H1 (cell line): ENCODE measurements around the gene PLAU. TPM values are rescaled to one million over a fixed set of nuclear protein-coding genes. Genes with fewer than 3 reads are reported as not detected.

Source experiments
- CEBPB ChIP-seq: IDR thresholded peaks from 2 replicates; pipeline ENCODE4 v1.6.1; 2012; ENCODE audit warnings: low read depth, low read length
- CTBP2 ChIP-seq: IDR thresholded peaks from 2 replicates; pipeline ENCODE4 v1.7.0; 2011; ENCODE audit warnings: borderline replicate concordance, mild to moderate bottlenecking, moderate library complexity, mixed read lengths, low read length; ENCODE audit not compliant: insufficient read depth, insufficient read length
- GABPA ChIP-seq: IDR thresholded peaks from 2 replicates; pipeline ENCODE4 v1.6.1; 2011; ENCODE audit warnings: mild to moderate bottlenecking, low read length, moderate library complexity, borderline replicate concordance; ENCODE audit not compliant: insufficient read depth
- KDM4A ChIP-seq: IDR thresholded peaks from one replicate; pipeline ENCODE4 v1.7.1; 2012; ENCODE audit warnings: low read depth, mild to moderate bottlenecking, moderate library complexity, low read length, inconsistent platforms; ENCODE audit not compliant: severe bottlenecking
- RAD21 ChIP-seq, 2 experiments: IDR thresholded peaks in 1 of 2; conservative IDR thresholded peaks in 1 of 2; 2 replicates each; pipeline ENCODE4 v1.6.1; 2011; ENCODE audit warnings: low read depth in 2 of 2, low read length in 2 of 2, improper control_type of control experiment in 1 of 2, inconsistent platforms in 1 of 2, mild to moderate bottlenecking in 1 of 2, moderate library complexity in 1 of 2
- SAP30 ChIP-seq: fragments of 300-600 bp; sonication (generic); IDR thresholded peaks from 2 replicates; pipeline ENCODE4 v1.7.1; 2012; ENCODE audit warnings: low read length, moderate library complexity, mild to moderate bottlenecking, inconsistent platforms; ENCODE audit not compliant: insufficient read depth, insufficient replicate concordance
- polyA plus RNA-seq, 7 experiments: library from polyadenylated mRNA; depleted of rRNA in 3 of 7; stranded (reverse) in 5 of 7; unstranded in 2 of 7; fragments of >200 nt in 5 of 7; fragments of 200-250 nt in 2 of 7; gene quantifications; 1 replicate in 5 of 7; 2 replicates in 1 of 7; 4 replicates in 1 of 7; pipeline versions ENCODE4 v1.2.1 to v1.2.3, GENCODE V29; 2011 to 2013; ENCODE audit warnings: missing spikeins in 2 of 7, mixed read lengths in 2 of 7
- total RNA-seq: library from RNA; stranded (reverse); fragmentation: NEBNext Ultra II Directional; extraction: Animal tissue kit (Norgen Biotek cat#: 25700); gene quantifications from 2 replicates; pipeline ENCODE4 v1.2.1, GENCODE V29; 2021
- TF ChIP-seq, protein P1 (sequence below): IDR thresholded peaks from 2 replicates; pipeline ENCODE4 v1.6.1; 2012; ENCODE audit warnings: inconsistent platforms
- TF ChIP-seq, protein P2 (sequence below): IDR thresholded peaks from 2 replicates; pipeline ENCODE4 v1.6.1; 2012; ENCODE audit warnings: low read length, inconsistent platforms

Gene PLAU
- total and polyA plus RNA-seq, 2 of the 8 experiments (the other 6 are each of a cell fraction or from before 2014, with no cell fraction given): 16.2 to 26.1 TPM

DNA sequence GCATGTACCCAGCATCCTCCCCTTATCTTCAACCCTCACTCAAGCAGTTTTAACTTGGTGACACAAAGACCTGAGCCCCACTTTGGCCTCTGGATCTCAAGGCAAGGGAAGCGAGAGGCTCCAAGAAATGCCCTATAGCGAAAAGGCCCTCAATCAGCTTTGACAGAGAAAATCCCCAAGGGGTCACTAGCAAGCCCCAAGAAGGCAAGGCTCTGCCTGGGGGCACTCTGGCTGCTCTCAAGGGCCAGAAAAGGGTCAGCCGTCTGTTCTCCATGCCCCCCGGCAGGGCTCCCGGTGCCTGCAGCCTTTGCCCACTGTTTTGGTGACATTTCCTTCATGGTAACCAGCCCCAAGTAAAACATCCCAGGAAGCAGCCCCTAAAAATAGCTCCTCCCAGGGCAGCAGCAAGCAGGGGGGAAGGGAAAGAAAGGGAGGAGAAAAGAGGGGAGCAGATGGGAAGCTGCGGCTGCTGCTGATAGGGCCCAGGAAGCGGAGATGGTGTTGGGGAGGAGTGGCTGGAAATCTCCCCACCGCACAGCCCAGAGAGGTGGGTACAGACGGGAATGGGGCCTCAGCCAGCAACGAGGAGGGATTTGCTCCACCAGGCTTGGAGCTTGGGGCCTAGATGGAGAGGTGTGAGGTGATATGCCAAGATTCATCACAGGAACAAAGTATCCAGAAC lies 43.7 kb upstream of the PLAU start (continued):
- TF ChIP-seq GABPA: no peak
- TF ChIP-seq SAP30: no peak
- TF ChIP-seq RAD21 (IDR thresholded peaks at IDR 0.05 in 1 of 2, conservative IDR thresholded peaks at IDR 0.05 in 1 of 2; ENCODE audit: low read depth in 2 of 2, low read length in 2 of 2): peak; percentile 30 to 42; a peak in 3 of 4 replicates
- TF ChIP-seq, protein P1, sequence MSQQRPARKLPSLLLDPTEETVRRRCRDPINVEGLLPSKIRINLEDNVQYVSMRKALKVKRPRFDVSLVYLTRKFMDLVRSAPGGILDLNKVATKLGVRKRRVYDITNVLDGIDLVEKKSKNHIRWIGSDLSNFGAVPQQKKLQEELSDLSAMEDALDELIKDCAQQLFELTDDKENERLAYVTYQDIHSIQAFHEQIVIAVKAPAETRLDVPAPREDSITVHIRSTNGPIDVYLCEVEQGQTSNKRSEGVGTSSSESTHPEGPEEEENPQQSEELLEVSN: no peak
- no peak for TF ChIP-seq KDM4A
- no peak for TF ChIP-seq CTBP2
- TF ChIP-seq, protein P2, sequence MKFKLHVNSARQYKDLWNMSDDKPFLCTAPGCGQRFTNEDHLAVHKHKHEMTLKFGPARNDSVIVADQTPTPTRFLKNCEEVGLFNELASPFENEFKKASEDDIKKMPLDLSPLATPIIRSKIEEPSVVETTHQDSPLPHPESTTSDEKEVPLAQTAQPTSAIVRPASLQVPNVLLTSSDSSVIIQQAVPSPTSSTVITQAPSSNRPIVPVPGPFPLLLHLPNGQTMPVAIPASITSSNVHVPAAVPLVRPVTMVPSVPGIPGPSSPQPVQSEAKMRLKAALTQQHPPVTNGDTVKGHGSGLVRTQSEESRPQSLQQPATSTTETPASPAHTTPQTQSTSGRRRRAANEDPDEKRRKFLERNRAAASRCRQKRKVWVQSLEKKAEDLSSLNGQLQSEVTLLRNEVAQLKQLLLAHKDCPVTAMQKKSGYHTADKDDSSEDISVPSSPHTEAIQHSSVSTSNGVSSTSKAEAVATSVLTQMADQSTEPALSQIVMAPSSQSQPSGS: no peak
- TF ChIP-seq CEBPB: no peak
